H9 (cell line): ENCODE data around the gene NDUFA3. TPM values are rescaled to one million over a fixed set of nuclear protein-coding genes. Genes with fewer than 3 reads are reported as not detected.

Experiments
- DNase-seq: peaks from one replicate; pipeline ENCODE4 v3.0.0-alpha.2; 2017
- H2AFZ ChIP-seq: one replicate; pipeline ENCODE4 v1.6.1; 2013; ENCODE audit warnings: mild to moderate bottlenecking, low read length, control low read depth, moderate library complexity
- H2AK5ac ChIP-seq: 2 replicates; pipeline ENCODE4 v1.6.1; 2013; ENCODE audit warnings: low read length, control low read depth, mixed read lengths; ENCODE audit not compliant: insufficient read length
- H2BK120ac ChIP-seq: one replicate; pipeline ENCODE4 v1.6.1; 2013; ENCODE audit warnings: low read depth, mild to moderate bottlenecking, low read length, control low read depth, inconsistent platforms; ENCODE audit not compliant: poor library complexity, severe bottlenecking
- H2BK12ac ChIP-seq: 2 replicates; pipeline ENCODE4 v1.6.1; 2013; ENCODE audit warnings: low read length, control low read depth, mixed read lengths, low read depth; ENCODE audit not compliant: insufficient read length
- H2BK15ac ChIP-seq: 2 replicates; pipeline ENCODE4 v1.6.1; 2013; ENCODE audit warnings: low read depth, low read length, control low read depth
- H2BK20ac ChIP-seq: one replicate; pipeline ENCODE4 v1.6.1; 2013; ENCODE audit warnings: low read depth, mild to moderate bottlenecking, low read length, control low read depth, inconsistent platforms; ENCODE audit not compliant: poor library complexity, severe bottlenecking
- H2BK5ac ChIP-seq: 2 replicates; pipeline ENCODE4 v1.6.1; 2013; ENCODE audit warnings: low read length, control low read depth, mixed read lengths; ENCODE audit not compliant: insufficient read length
- H3K14ac ChIP-seq: 2 replicates; pipeline ENCODE4 v1.6.1; 2013; ENCODE audit warnings: low read length, control low read depth; ENCODE audit not compliant: insufficient read depth
- H3K18ac ChIP-seq: 2 replicates; pipeline ENCODE4 v1.6.1; 2013; ENCODE audit warnings: low read depth, mild to moderate bottlenecking, mixed read lengths, low read length, control low read depth; ENCODE audit not compliant: insufficient read length
- H3K23ac ChIP-seq: 2 replicates; pipeline ENCODE4 v1.6.1; 2013; ENCODE audit warnings: low read length, control low read depth, mixed read lengths, low read depth; ENCODE audit not compliant: insufficient read length
- H3K23me2 ChIP-seq: 2 replicates; pipeline ENCODE4 v1.6.1; 2013; ENCODE audit warnings: low read depth, mild to moderate bottlenecking, mixed read lengths, low read length, control low read depth; ENCODE audit not compliant: insufficient read length, poor library complexity, severe bottlenecking
- H3K27ac ChIP-seq: 2 replicates; pipeline ENCODE4 v1.5.1; 2013; ENCODE audit warnings: low read length, control low read depth, mixed read lengths, low read depth; ENCODE audit not compliant: insufficient read length
- H3K27me3 ChIP-seq: 2 replicates; pipeline ENCODE4 v1.6.1; 2013; ENCODE audit warnings: low read length, control low read depth, inconsistent platforms; ENCODE audit not compliant: insufficient read depth
- H3K4ac ChIP-seq: 2 replicates; pipeline ENCODE4 v1.6.1; 2013; ENCODE audit warnings: low read depth, mild to moderate bottlenecking, control low read depth, inconsistent platforms, low read length, moderate library complexity
- H3K4me1 ChIP-seq: 2 replicates; pipeline ENCODE4 v1.6.1; 2013; ENCODE audit warnings: low read length, control low read depth, inconsistent platforms; ENCODE audit not compliant: insufficient read depth
- H3K4me2 ChIP-seq: 2 replicates; pipeline ENCODE4 v1.6.1; 2013; ENCODE audit warnings: low read length, control low read depth, mixed read lengths; ENCODE audit not compliant: insufficient read length, insufficient read depth
- H3K56ac ChIP-seq: 2 replicates; pipeline ENCODE4 v1.6.1; 2013; ENCODE audit warnings: low read depth, mild to moderate bottlenecking, mixed read lengths, low read length, control low read depth; ENCODE audit not compliant: insufficient read length
- H3K79me1 ChIP-seq: 2 replicates; pipeline ENCODE4 v1.6.1; 2013; ENCODE audit warnings: low read depth, mild to moderate bottlenecking, moderate library complexity, low read length, control low read depth, inconsistent platforms; ENCODE audit not compliant: insufficient read depth, poor library complexity, severe bottlenecking
- H3K79me2 ChIP-seq: 2 replicates; pipeline ENCODE4 v1.6.1; 2013; ENCODE audit warnings: low read length, control low read depth, inconsistent platforms; ENCODE audit not compliant: insufficient read depth
- H3K9ac ChIP-seq: 2 replicates; pipeline ENCODE4 v1.6.1; 2013; ENCODE audit warnings: low read length, control low read depth, mixed read lengths; ENCODE audit not compliant: insufficient read length; ENCODE audit errors: extremely low read depth
- H3K9me3 ChIP-seq: one replicate; pipeline ENCODE4 v1.6.1; 2013; ENCODE audit warnings: low read depth, low read length, inconsistent platforms; ENCODE audit not compliant: control insufficient read depth
- H3T11ph ChIP-seq: one replicate; pipeline ENCODE4 v1.6.1; 2013; ENCODE audit warnings: mild to moderate bottlenecking, low read length, control low read depth, inconsistent platforms
- H4K20me1 ChIP-seq: one replicate; pipeline ENCODE4 v1.6.1; 2013; ENCODE audit not compliant: control insufficient read depth, insufficient read length, insufficient read depth
- H4K5ac ChIP-seq: 2 replicates; pipeline ENCODE4 v1.6.1; 2013; ENCODE audit warnings: low read depth, mild to moderate bottlenecking, mixed read lengths, low read length, control low read depth; ENCODE audit not compliant: insufficient read length
- H4K8ac ChIP-seq: replicated peaks from 2 replicates; pipeline ENCODE4 v1.6.1; 2013; ENCODE audit warnings: low read length, control low read depth, mixed read lengths, low read depth; ENCODE audit not compliant: insufficient read length
- H4K91ac ChIP-seq: 2 replicates; pipeline ENCODE4 v1.6.1; 2013; ENCODE audit warnings: low read depth, mild to moderate bottlenecking, moderate library complexity, mixed read lengths, low read length, control low read depth; ENCODE audit not compliant: insufficient read length
- H3K27ac Mint-ChIP-seq, 3 experiments: 2 replicates in 2 of 3; 3 replicates in 1 of 3; pipeline ENCODE4 v1.8.0; 2020 to 2021; ENCODE audit warnings: mixed read lengths in 3 of 3, mild to moderate bottlenecking in 1 of 3, moderate library complexity in 1 of 3
- H3K27me3 Mint-ChIP-seq: 2 replicates; pipeline ENCODE4 v1.8.0; 2021; ENCODE audit warnings: low read depth, mild to moderate bottlenecking, moderate library complexity, mixed read lengths
- H3K36me3 Mint-ChIP-seq, 3 experiments: 2 replicates in 2 of 3; 3 replicates in 1 of 3; pipeline ENCODE4 v1.8.0; 2020 to 2021; ENCODE audit warnings: low read depth in 3 of 3, mixed read lengths in 3 of 3; ENCODE audit not compliant: insufficient read depth in 1 of 3
- H3K4me1 Mint-ChIP-seq, 2 experiments: 2 replicates each; pipeline ENCODE4 v1.8.0; 2020; ENCODE audit warnings: mixed read lengths in 2 of 2
- H3K4me3 Mint-ChIP-seq, 2 experiments: 2 replicates in 1 of 2; 3 replicates in 1 of 2; pipeline ENCODE4 v1.8.0; 2020 to 2021; ENCODE audit warnings: mild to moderate bottlenecking in 2 of 2, mixed read lengths in 2 of 2, moderate library complexity in 1 of 2
- H3K9me3 Mint-ChIP-seq, 2 experiments: 2 replicates in 1 of 2; 3 replicates in 1 of 2; pipeline ENCODE4 v1.8.0; 2020; ENCODE audit warnings: mild to moderate bottlenecking in 2 of 2, mixed read lengths in 2 of 2, moderate library complexity in 1 of 2
- CTCF ChIP-seq: fragments of 200-600 bp; sonication (generic); conservative IDR thresholded peaks from 3 replicates; pipeline ENCODE4 v1.8.0; 2021; ENCODE audit warnings: antibody characterized with exemption, mild to moderate bottlenecking
- WGBS: extraction: QIAGEN DNeasy Blood & Tissue Kit; methylation state at CpG from one replicate; pipeline ENCODE4 v1.1.7; 2013; ENCODE audit warnings: missing lambda C conversion rate, low lambda C conversion rate, mixed read lengths; ENCODE audit not compliant: insufficient read length; ENCODE audit errors: extremely low coverage; 5-methylcytosine and 5-hydroxymethylcytosine counted together
- total RNA-seq: library from RNA; stranded (reverse); gene quantifications from 2 replicates; pipeline ENCODE4 v1.2.1, GENCODE V29; 2021

Gene NDUFA3
- total RNA-seq, 1 experiment from 2014 or later = 174 TPM

DNA sequence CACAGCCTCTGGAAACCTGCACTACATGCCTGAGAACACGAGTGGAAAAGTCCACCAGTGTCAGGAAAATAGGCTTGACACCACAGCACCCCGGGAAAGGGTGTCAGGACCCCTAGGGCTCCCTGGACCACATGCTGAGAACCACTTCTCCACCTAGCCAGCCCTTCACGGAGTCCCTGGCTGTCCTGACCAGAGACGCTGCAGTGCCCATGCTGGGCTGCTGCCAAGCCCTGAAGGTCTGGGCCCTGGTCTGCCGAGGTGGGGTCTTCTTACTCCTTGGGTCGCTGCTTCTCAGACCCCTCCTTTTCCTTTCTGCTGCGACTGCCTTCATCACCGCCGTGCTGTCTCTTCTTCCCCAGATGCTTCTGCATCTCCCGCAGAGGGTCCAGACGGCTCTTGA, 53.8 kb downstream of the NDUFA3 start:
- H3K4me3 Mint-ChIP-seq = no peak overlapping the region; a peak in 1 of 5 replicates

More for the DNA sequence above, 53.8 kb downstream of the NDUFA3 start:
- Histone ChIP-seq H3K18ac (no peak overlapping the region), H3K4me1 (no peaks in the 10 kb centered on the region), H4K5ac (no peak overlapping the region), H3K27me3 (no peaks in the 10 kb centered on the region), H3K23ac (no peak overlapping the region), H2AFZ (no peak overlapping the region), H4K91ac (no peak overlapping the region), H3K4me2 (no peak overlapping the region), H2BK12ac (no peak overlapping the region), H3T11ph (no peak overlapping the region), H2AK5ac (no peak overlapping the region), H3K79me2 (no peaks in the 10 kb centered on the region; the same call in 1 of the 2 replicates), H3K14ac (no peak overlapping the region), H3K27ac (no peak overlapping the region), H2BK120ac (no peak overlapping the region), H2BK20ac (no peak overlapping the region), H3K9me3 (no peaks in the 10 kb centered on the region), H3K56ac (no peak overlapping the region), H4K8ac (no peak overlapping the region), H3K4ac (no peak overlapping the region), H3K9ac (no peak overlapping the region), H2BK5ac (no peak overlapping the region), H2BK15ac (no peak overlapping the region), H3K79me1 (no peaks in the 10 kb centered on the region), H3K23me2 (peaks cover 13% of the 10 kb centered on the region), H4K20me1 (no peaks in the 10 kb centered on the region)
- TF ChIP-seq CTCF = no peak
- Mint-ChIP-seq H3K9me3 (no peaks in the 10 kb centered on the region; a peak in 1 of 5 replicates), H3K4me1 (peaks cover 13 to 16% of the 10 kb centered on the region in 2 experiments), H3K27ac (no peak overlapping the region), H3K36me3 (peaks cover 32 to 60% (median 59%) of the 10 kb centered on the region in 3 experiments), H3K27me3 (peaks cover 6% of the 10 kb centered on the region)
- DNase-seq = no peak
- WGBS = no CpG with 5 or more reads among the region's 11 CpGs
